ENCODE data around the gene LRRC2.
A peak's percentile ranks its signal among the peaks of the same experiment; 100 is the strongest.
"Not testable (repeated sequence)": the region's sequence is repeated elsewhere in the genome, so short reads cannot be mapped to it uniquely, and the experiment has no call there.

LRRC2 gene

GRCh38 chr3:46497556-46498265 lies 68.4 kb downstream of the LRRC2 start, which contains the start of gene RTP3:
RTP3 (plus strand) TSS chr3:46497976; CDS start chr3:46498063, 87 bp downstream.
- DNase-seq (ENCODE audit: low read depth in 3 of 3), result no peak

GRCh38 chr3:46496746-46497555 lies 69.2 kb downstream of the LRRC2 start:
- DNase-seq (ENCODE audit: low read depth in 3 of 3), result peak in 2 of 3 donors; percentile 5 to 17

GRCh38 chr3:46495901-46496456 lies 70.1 kb downstream of the LRRC2 start:
- no peak for DNase-seq (ENCODE audit: low read depth in 3 of 3)

GRCh38 chr3:46494491-46494890 lies 71.6 kb downstream of the LRRC2 start:
- not testable (repeated sequence) for DNase-seq (ENCODE audit: low read depth in 3 of 3)

GRCh38 chr3:46492890-46493547 lies 73.1 kb downstream of the LRRC2 start:
- no peak for DNase-seq (ENCODE audit: low read depth in 3 of 3)

GRCh38 chr3:46491089-46492070 lies 74.7 kb downstream of the LRRC2 start:
- DNase-seq (ENCODE audit: low read depth in 3 of 3), result no peak

GRCh38 chr3:46490338-46491084 lies 75.6 kb downstream of the LRRC2 start:
- DNase-seq (ENCODE audit: low read depth in 3 of 3), result no peak

- no peak for DNase-seq (ENCODE audit: low read depth in 3 of 3)
Observed at GRCh38 chr3:46489875-46490274, 76.2 kb downstream of the LRRC2 start.

GRCh38 chr3:46489381-46489780 lies 76.7 kb downstream of the LRRC2 start:
- DNase-seq (ENCODE audit: low read depth in 3 of 3), result no peak

GRCh38 chr3:46488735-46489361 lies 77.3 kb downstream of the LRRC2 start:
- peak; percentile 84 to 96 (median 85) for DNase-seq (ENCODE audit: low read depth in 3 of 3)

- no peak for DNase-seq (ENCODE audit: low read depth in 3 of 3)
Observed at GRCh38 chr3:46485779-46486175, 80.3 kb downstream of the LRRC2 start.

GRCh38 chr3:46484911-46485778 lies 81.0 kb downstream of the LRRC2 start:
- DNase-seq (ENCODE audit: low read depth in 3 of 3), result no peak

- DNase-seq (ENCODE audit: low read depth in 3 of 3), result no peak
Observed at GRCh38 chr3:46484388-46484787, 81.7 kb downstream of the LRRC2 start.

- no peak for DNase-seq (ENCODE audit: low read depth in 3 of 3)
Observed at GRCh38 chr3:46483825-46484224, 82.3 kb downstream of the LRRC2 start.

- DNase-seq (ENCODE audit: low read depth in 3 of 3), result no peak
Observed at GRCh38 chr3:46482632-46483350, 83.3 kb downstream of the LRRC2 start.

- DNase-seq (ENCODE audit: low read depth in 3 of 3), result no peak
Observed at GRCh38 chr3:46481636-46482035, 84.5 kb downstream of the LRRC2 start.

- DNase-seq (ENCODE audit: low read depth in 3 of 3), result no peak
Observed at GRCh38 chr3:46480491-46481195, 85.5 kb downstream of the LRRC2 start.
